DMS114 treated with DMSO at 0.1 percent for 48 hours (cell line): ENCODE measurements around the gene STARD5.

Experiments used
- DNase-seq: peaks from one replicate; lab custom pipeline; 2025; ENCODE audit not compliant: unreplicated experiment; lab: John Stamatoyannopoulos, UW

The STARD5 gene

GRCh38 chr15:81294516-81294880, 29.4 kb downstream of the STARD5 start:
- DNase-seq = no peak

- no peak for DNase-seq
Measured at GRCh38 chr15:81293728-81294515, 30.0 kb downstream of the STARD5 start.

GRCh38 chr15:81292523-81293001, 31.4 kb downstream of the STARD5 start:
- DNase-seq = no peak

- no peak for DNase-seq
Measured at GRCh38 chr15:81291916-81292522, 31.9 kb downstream of the STARD5 start.

GRCh38 chr15:81289910-81290309, 34.0 kb downstream of the STARD5 start:
- DNase-seq = no peak

GRCh38 chr15:81288616-81289015, 35.3 kb downstream of the STARD5 start:
- no peak for DNase-seq

GRCh38 chr15:81288040-81288439, 35.9 kb downstream of the STARD5 start:
- no peak for DNase-seq

- no peak for DNase-seq
Measured at GRCh38 chr15:81286621-81287121, 37.3 kb downstream of the STARD5 start.

GRCh38 chr15:81285461-81285860, 38.5 kb downstream of the STARD5 start:
- DNase-seq = no peak

GRCh38 chr15:81284256-81285031, 39.5 kb downstream of the STARD5 start:
- no peak for DNase-seq

- no peak for DNase-seq
Measured at GRCh38 chr15:81282911-81283310, 41.0 kb downstream of the STARD5 start.

- no peak for DNase-seq
Measured at GRCh38 chr15:81282606-81282895, 41.4 kb downstream of the STARD5 start.

- no peak for DNase-seq
Measured at GRCh38 chr15:81281766-81282605, 42.0 kb downstream of the STARD5 start.

- no peak for DNase-seq
Measured at GRCh38 chr15:81281456-81281735, 42.5 kb downstream of the STARD5 start.

- DNase-seq = no peak
Measured at GRCh38 chr15:81280696-81281455, 43.1 kb downstream of the STARD5 start.

GRCh38 chr15:81279621-81280485, 44.1 kb downstream of the STARD5 start:
- DNase-seq = no peak

- no peak for DNase-seq
Measured at GRCh38 chr15:81278306-81279029, 45.5 kb downstream of the STARD5 start.

- no peak for DNase-seq
Measured at GRCh38 chr15:81277851-81278250, 46.1 kb downstream of the STARD5 start.

- DNase-seq = no peak
Measured at GRCh38 chr15:81276967-81277366, 47.0 kb downstream of the STARD5 start.
